GM12878 (cell line): ENCODE data around the gene ISOC2. TPM values are rescaled to one million over a fixed set of nuclear protein-coding genes. Genes with fewer than 3 reads are reported as not detected.

Experiments used
- ATAC-seq: fragments of 200-7000 bp; cut with Tn5 transposase; 3 replicates; pipeline ENCODE4 v1.9.1; 2020; ENCODE audit warnings: mild to moderate bottlenecking, moderate library complexity
- BruUV-seq: library from RNA; stranded (reverse); fragments of 400-500 nt; replicated peaks from 2 replicates; lab custom pipeline; 2021; lab: Mats Ljungman, UMichigan
- CTCF ChIA-PET: fragments of 300-600 bp; sonication (Branson Sonifier 250); formaldehyde crosslinking; extraction: SDS; loops from one replicate; lab custom pipeline; 2021; ENCODE audit warnings: inconsistent platforms; lab: Yijun Ruan, JAX
- POLR2A ChIA-PET: fragments of 350-600 bp; formaldehyde crosslinking; extraction: SDS; loops from one replicate; lab custom pipeline; 2021; ENCODE audit warnings: inconsistent platforms; lab: Charles Lee
- RAD21 ChIA-PET: fragments of 300-600 bp; sonication (Branson Sonifier 250); formaldehyde crosslinking; loops from one replicate; lab custom pipeline; 2023; ENCODE audit warnings: antibody characterized with exemption; ENCODE audit not compliant: unreplicated experiment; lab: Charles Lee
- SMC1A ChIA-PET: fragments of 300-600 bp; sonication (Branson Sonifier 250); formaldehyde crosslinking; loops from one replicate; lab custom pipeline; 2023; ENCODE audit not compliant: unreplicated experiment, uncharacterized antibody; lab: Charles Lee
- DNase-seq: peaks from one replicate; pipeline ENCODE4 v3.0.0-alpha.2; 2011; ENCODE audit warnings: low read depth, low spot score
- FAIRE-seq: peaks from 3 replicates; lab custom pipeline; 2011; peaks lifted over from hg19 to GRCh38; lab: Jason Lieb, UNC
- H2AFZ ChIP-seq: 2 replicates; pipeline ENCODE4 v1.6.0; 2011; ENCODE audit warnings: low read depth, low read length, control low read depth; ENCODE audit not compliant: control insufficient read depth
- H3K27ac ChIP-seq: 2 replicates; pipeline ENCODE4 v1.5.1; 2011; ENCODE audit warnings: control low read depth; ENCODE audit not compliant: control insufficient read depth, insufficient read depth
- H3K27me3 ChIP-seq, 2 experiments: replicated peaks in 1 of 2; 2 replicates each; pipeline versions ENCODE4 v1.6.0 to v1.6.1; 2011; ENCODE audit warnings: low read length in 1 of 2; ENCODE audit not compliant: control insufficient read depth in 2 of 2, insufficient read depth in 2 of 2
- H3K36me3 ChIP-seq, 2 experiments: 2 replicates each; pipeline ENCODE4 v1.5.1; 2011; ENCODE audit warnings: low read length in 1 of 2; ENCODE audit not compliant: control insufficient read depth in 2 of 2, insufficient read depth in 2 of 2
- H3K4me1 ChIP-seq: 2 replicates; pipeline ENCODE4 v1.6.1; 2011; ENCODE audit warnings: mild to moderate bottlenecking, low read length, moderate library complexity, mixed read lengths; ENCODE audit not compliant: control insufficient read depth, insufficient read depth
- H3K4me2 ChIP-seq: 2 replicates; pipeline ENCODE4 v1.6.0; 2011; ENCODE audit warnings: control low read depth; ENCODE audit not compliant: control insufficient read depth, insufficient read depth
- H3K4me3 ChIP-seq: fragments of 200-600 bp; sonication (generic); 2 replicates; pipeline ENCODE4 v1.5.1; 2016
- H3K79me2 ChIP-seq: 2 replicates; pipeline ENCODE4 v1.6.0; 2011; ENCODE audit warnings: low read length; ENCODE audit not compliant: control insufficient read depth, insufficient read depth
- H3K9ac ChIP-seq: 2 replicates; pipeline ENCODE4 v1.8.0; 2011; ENCODE audit warnings: low read length, control low read depth, mixed read lengths; ENCODE audit not compliant: control insufficient read depth, insufficient read depth
- H3K9me3 ChIP-seq: replicated peaks from 3 replicates; pipeline ENCODE4 v1.5.1; 2011; ENCODE audit warnings: mild to moderate bottlenecking, low read length; ENCODE audit not compliant: control insufficient read depth, insufficient read depth
- H4K20me1 ChIP-seq: 2 replicates; pipeline ENCODE4 v1.6.0; 2011; ENCODE audit not compliant: control insufficient read depth, insufficient read depth
- BCLAF1 ChIP-seq: fragments of 450-650 bp; IDR thresholded peaks from 2 replicates; pipeline ENCODE4 v1.6.1; 2017; ENCODE audit warnings: antibody characterized with exemption, mild to moderate bottlenecking, moderate library complexity
- BHLHE40 ChIP-seq, 2 experiments: fragments of 450-650 bp in 1 of 2; IDR thresholded peaks; 2 replicates each; pipeline ENCODE4 v1.6.1; 2011 to 2017; ENCODE audit warnings: low read depth in 2 of 2, borderline replicate concordance in 1 of 2, improper control_type of control experiment in 1 of 2, low read length in 1 of 2, mild to moderate bottlenecking in 1 of 2
- E4F1 ChIP-seq: fragments of 450-650 bp; IDR thresholded peaks from 2 replicates; pipeline ENCODE4 v1.6.1; 2018; ENCODE audit warnings: borderline replicate concordance, mild to moderate bottlenecking; ENCODE audit not compliant: partially characterized antibody
- EED ChIP-seq: sonication (generic); IDR thresholded peaks from 2 replicates; pipeline ENCODE4 v1.6.1; 2016; ENCODE audit warnings: antibody characterized with exemption, low read depth
- EGR1 ChIP-seq, 2 experiments: IDR thresholded peaks; 1 replicate in 1 of 2; 2 replicates in 1 of 2; pipeline ENCODE4 v1.6.1; 2011 to 2012; ENCODE audit warnings: low read depth in 2 of 2, low read length in 2 of 2, borderline replicate concordance in 1 of 2, mild to moderate bottlenecking in 1 of 2, moderate library complexity in 1 of 2
- FOXM1 ChIP-seq: IDR thresholded peaks from 2 replicates; pipeline ENCODE4 v1.6.1; 2012; ENCODE audit warnings: low read depth, mild to moderate bottlenecking, inconsistent platforms, low read length, moderate library complexity
- IRF5 ChIP-seq: fragments of 450-650 bp; IDR thresholded peaks from 2 replicates; pipeline ENCODE4 v1.6.1; 2017; ENCODE audit warnings: borderline replicate concordance
- KAT2A ChIP-seq: conservative IDR thresholded peaks from 2 replicates; pipeline ENCODE4 v1.6.1; 2011; ENCODE audit warnings: low read depth, low read length; ENCODE audit not compliant: control insufficient read depth
- NFYA ChIP-seq: IDR thresholded peaks from 2 replicates; pipeline ENCODE4 v1.6.1; 2011; ENCODE audit warnings: low read depth, mild to moderate bottlenecking, low read length, improper control_type of control experiment, borderline replicate concordance
- NKRF ChIP-seq: fragments of 450-650 bp; conservative IDR thresholded peaks from 2 replicates; pipeline ENCODE4 v1.6.1; 2017; ENCODE audit warnings: mild to moderate bottlenecking, moderate library complexity
- PAX5 ChIP-seq: IDR thresholded peaks from 2 replicates; pipeline ENCODE4 v1.6.1; 2011; ENCODE audit warnings: low read depth, low read length, borderline replicate concordance
- RB1 ChIP-seq: fragments of 450-650 bp; formaldehyde crosslinking; IDR thresholded peaks from 2 replicates; pipeline ENCODE4 v1.6.1; 2017; ENCODE audit warnings: mild to moderate bottlenecking, borderline replicate concordance
- SRF ChIP-seq, 2 experiments: IDR thresholded peaks; 2 replicates each; pipeline ENCODE4 v1.6.1; 2011; ENCODE audit warnings: low read depth in 2 of 2, low read length in 2 of 2, mild to moderate bottlenecking in 1 of 2, moderate library complexity in 1 of 2
- ZBED1 ChIP-seq: IDR thresholded peaks from 2 replicates; pipeline ENCODE4 v1.6.1; 2016; ENCODE audit warnings: borderline replicate concordance
- WGBS: methylation state at CpG from one replicate; pipeline ENCODE4 v1.1.6; 2016; ENCODE audit warnings: low lambda C conversion rate; ENCODE audit not compliant: insufficient replicate concordance, insufficient coverage; ENCODE audit errors: missing lambda C conversion rate; 5-methylcytosine and 5-hydroxymethylcytosine counted together
- in situ Hi-C: fragments of 300-500 bp; cut with MboI; formaldehyde crosslinking; loops from 9 replicates; pipeline ENCODE4 v1.14.3; 2018; ENCODE audit warnings: mixed read lengths
- intact Hi-C: fragments of 100-400 bp; cut with micrococcal nuclease; formaldehyde crosslinking; loops from one replicate; pipeline ENCODE4 v1.14.2; 2022; ENCODE audit not compliant: unreplicated experiment
- polyA plus RNA-seq, 11 experiments: library from polyadenylated mRNA; depleted of rRNA in 4 of 11; unstranded in 6 of 11; stranded (reverse) in 5 of 11; fragments of >200 nt; fragmentation: Nextera tagmentation in 4 of 11; fragmentation: Illumina TruSeq in 1 of 11; extraction: Ambion mirVana in 4 of 11; extraction: Trizol in 1 of 11; gene quantifications; 1 replicate in 1 of 11; 2 replicates in 10 of 11; pipeline versions ENCODE4 v1.2.1 to v1.2.3, GENCODE V29; 2011 to 2016; ENCODE audit warnings: inconsistent platforms in 2 of 11, missing spikeins in 2 of 11, low read depth in 1 of 11
- total RNA-seq, 4 experiments: library from RNA; depleted of rRNA in 3 of 4; stranded (reverse); fragments of >200 nt in 3 of 4; fragmentation: Illumina TruSeq in 1 of 4; extraction: Trizol in 1 of 4; gene quantifications; 2 replicates each; pipeline versions ENCODE4 v1.2.1 to v1.2.3, GENCODE V29; 2013 to 2021

ISOC2 gene
- total and polyA plus RNA-seq, 10 of the 15 experiments (the other 5 are each of a cell fraction or from before 2014, with no cell fraction given): 0.72 to 238 (median 56.9) TPM

GRCh38 chr19:55488986-55489710, 27.7 kb upstream of the ISOC2 start:
- H3K4me1 ChIP-seq: peaks cover 4% of the 10 kb centered on the region
- no peak for ATAC-seq
- ChIA-PET SMC1A (no interaction called here), CTCF (interaction anchor here (3.4 kb wide), 1 partner anchor 15 kb away, joined by 22 read pairs; no protein-coding TSS in a partner anchor), POLR2A (interaction anchor here (0.5 to 0.6 kb wide), 2 partner anchors 80 to 274 kb away, joined by 3 to 5 read pairs; no protein-coding TSS in a partner anchor), RAD21 (no interaction called here)
- H3K27me3 ChIP-seq: no peaks in the 10 kb centered on the region; a peak in 1 of 4 replicates
- BruUV-seq: no TSS peak
- H3K79me2 ChIP-seq: no peaks in the 10 kb centered on the region; the same call in 1 of the 2 replicates
- DNase-seq: no peak
- no peaks in the 10 kb centered on the region for H3K36me3 ChIP-seq
- no peaks in the 10 kb centered on the region for H4K20me1 ChIP-seq
- no peak for FAIRE-seq
- H3K4me3 ChIP-seq: no peak overlapping the region
- no peak overlapping the region for H3K9ac ChIP-seq
- no peak overlapping the region for H3K4me2 ChIP-seq
- intact Hi-C loops (no loop called here), in situ Hi-C loops (no loop called here)
- H3K9me3 ChIP-seq: no peaks in the 10 kb centered on the region
- no peak overlapping the region for H3K27ac ChIP-seq
- 73% methylated on average over 26 of the region's 36 CpGs for WGBS
- H2AFZ ChIP-seq: no peak overlapping the region
- TF ChIP-seq BCLAF1 (no peak), SRF (IDR thresholded peaks at IDR 0.05; ENCODE audit: low read depth in 2 of 2, low read length in 2 of 2) (no peak), PAX5 (no peak), FOXM1 (no peak), RB1 (no peak), BHLHE40 (IDR thresholded peaks at IDR 0.05; ENCODE audit: borderline replicate concordance in 1 of 2, low read depth in 2 of 2, low read length in 1 of 2) (no peak), IRF5 (no peak), KAT2A (no peak), EGR1 (IDR thresholded peaks at IDR 0.05; ENCODE audit: borderline replicate concordance in 1 of 2, low read depth in 2 of 2, low read length in 2 of 2) (no peak), NKRF (no peak), EED (no peak), ZBED1 (no peak), E4F1 (no peak), NFYA (no peak)
